Measurements from ENCODE around the gene SPOCK1. TPM values are rescaled to one million over a fixed set of nuclear protein-coding genes. Genes with fewer than 3 reads are reported as not detected.

SPOCK1 gene
- polyA plus RNA-seq, 3 donors = 1.8 to 5.7 (median 2.1) TPM

DNA sequence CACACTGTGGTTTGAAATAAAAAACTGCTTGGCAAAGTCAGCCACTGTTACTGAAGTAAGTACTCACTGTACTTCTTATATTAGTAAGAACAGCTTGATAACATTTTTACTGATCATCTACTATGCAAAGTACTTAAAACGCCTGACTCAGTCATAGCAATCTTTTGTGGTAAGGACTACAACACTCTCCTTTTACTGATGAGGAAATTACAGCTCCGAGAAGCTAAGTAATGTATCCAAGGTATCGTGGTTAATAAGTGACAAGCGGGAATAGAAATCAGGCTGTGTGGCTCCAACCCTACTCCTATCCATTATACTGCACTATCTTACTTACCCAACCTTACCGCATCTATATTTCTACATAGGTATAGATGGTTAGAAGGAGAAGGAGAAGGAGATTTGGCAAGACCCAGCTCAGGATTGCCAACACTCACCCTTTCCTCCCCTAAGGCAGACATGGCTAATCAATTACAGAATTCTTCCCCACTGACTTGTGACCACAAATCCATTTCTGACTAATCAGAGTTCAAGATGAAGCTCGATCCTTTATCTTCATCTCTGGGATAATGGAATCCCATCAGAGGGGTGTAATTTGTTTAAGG is 281.4 kb downstream of the SPOCK1 start:
- Mint-ChIP-seq H3K36me3 (no peaks in the 10 kb centered on the region), H3K9me3 (peaks cover 0 to 3% (median 0%) of the 10 kb centered on the region in 7 donors), H3K4me1 (no peaks in the 10 kb centered on the region), H3K4me3 (no peak overlapping the region), H3K27me3 (ENCODE audit: low read depth in 3 of 3) (peaks cover 0 to 3% (median 2%) of the 10 kb centered on the region in 3 donors), H3K27ac (no peak overlapping the region)
- H2AFZ ChIP-seq (ENCODE audit: insufficient read depth, low read depth, low read length, poor library complexity, severe bottlenecking) = no peak overlapping the region
- intact Hi-C loops (cut with micrococcal nuclease) = no loop called here
- TF ChIP-seq, protein P1, sequence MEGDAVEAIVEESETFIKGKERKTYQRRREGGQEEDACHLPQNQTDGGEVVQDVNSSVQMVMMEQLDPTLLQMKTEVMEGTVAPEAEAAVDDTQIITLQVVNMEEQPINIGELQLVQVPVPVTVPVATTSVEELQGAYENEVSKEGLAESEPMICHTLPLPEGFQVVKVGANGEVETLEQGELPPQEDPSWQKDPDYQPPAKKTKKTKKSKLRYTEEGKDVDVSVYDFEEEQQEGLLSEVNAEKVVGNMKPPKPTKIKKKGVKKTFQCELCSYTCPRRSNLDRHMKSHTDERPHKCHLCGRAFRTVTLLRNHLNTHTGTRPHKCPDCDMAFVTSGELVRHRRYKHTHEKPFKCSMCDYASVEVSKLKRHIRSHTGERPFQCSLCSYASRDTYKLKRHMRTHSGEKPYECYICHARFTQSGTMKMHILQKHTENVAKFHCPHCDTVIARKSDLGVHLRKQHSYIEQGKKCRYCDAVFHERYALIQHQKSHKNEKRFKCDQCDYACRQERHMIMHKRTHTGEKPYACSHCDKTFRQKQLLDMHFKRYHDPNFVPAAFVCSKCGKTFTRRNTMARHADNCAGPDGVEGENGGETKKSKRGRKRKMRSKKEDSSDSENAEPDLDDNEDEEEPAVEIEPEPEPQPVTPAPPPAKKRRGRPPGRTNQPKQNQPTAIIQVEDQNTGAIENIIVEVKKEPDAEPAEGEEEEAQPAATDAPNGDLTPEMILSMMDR (IDR thresholded peaks at IDR 0.05) = no peak
- no peak overlapping the region for H3K4me2 ChIP-seq (replicated peaks; ENCODE audit: extremely low read depth, low read length, poor library complexity, severe bottlenecking)
- DNase-seq = no peak
- no peaks in the 10 kb centered on the region for H3K4me1 ChIP-seq (ENCODE audit: control insufficient read depth in 1 of 2, insufficient read depth in 2 of 2, low read length in 2 of 2)
- no peaks in the 10 kb centered on the region for H3K36me3 ChIP-seq (replicated peaks in 1 of 2; ENCODE audit: control insufficient read depth in 1 of 2, insufficient read depth in 2 of 2, low read length in 2 of 2)
- no peaks in the 10 kb centered on the region for H3K79me2 ChIP-seq (ENCODE audit: insufficient read depth, low read length)
- no peaks in the 10 kb centered on the region for H3K27me3 ChIP-seq (ENCODE audit: control insufficient read depth in 2 of 2, insufficient read depth in 2 of 2, low read length in 2 of 2)
- WGBS (ENCODE audit: insufficient coverage) = no CpG with 5 or more reads among the region's 6 CpGs
- no peaks in the 10 kb centered on the region for H4K20me1 ChIP-seq (ENCODE audit: insufficient read depth, low read length)
- H3K9me3 ChIP-seq (replicated peaks in 1 of 2; ENCODE audit: control insufficient read depth in 1 of 2, insufficient read depth in 1 of 2, low read length in 2 of 2) = no peaks in the 10 kb centered on the region
- H3K27ac ChIP-seq (ENCODE audit: low read depth in 1 of 2, low read length in 2 of 2) = no peak overlapping the region
- no peak overlapping the region for H3K4me3 ChIP-seq (replicated peaks in 1 of 3; ENCODE audit: low read depth in 2 of 3, low read length in 3 of 3)
- H3K9ac ChIP-seq (ENCODE audit: insufficient read depth, low read length, poor library complexity, severe bottlenecking) = no peak overlapping the region

DNA sequence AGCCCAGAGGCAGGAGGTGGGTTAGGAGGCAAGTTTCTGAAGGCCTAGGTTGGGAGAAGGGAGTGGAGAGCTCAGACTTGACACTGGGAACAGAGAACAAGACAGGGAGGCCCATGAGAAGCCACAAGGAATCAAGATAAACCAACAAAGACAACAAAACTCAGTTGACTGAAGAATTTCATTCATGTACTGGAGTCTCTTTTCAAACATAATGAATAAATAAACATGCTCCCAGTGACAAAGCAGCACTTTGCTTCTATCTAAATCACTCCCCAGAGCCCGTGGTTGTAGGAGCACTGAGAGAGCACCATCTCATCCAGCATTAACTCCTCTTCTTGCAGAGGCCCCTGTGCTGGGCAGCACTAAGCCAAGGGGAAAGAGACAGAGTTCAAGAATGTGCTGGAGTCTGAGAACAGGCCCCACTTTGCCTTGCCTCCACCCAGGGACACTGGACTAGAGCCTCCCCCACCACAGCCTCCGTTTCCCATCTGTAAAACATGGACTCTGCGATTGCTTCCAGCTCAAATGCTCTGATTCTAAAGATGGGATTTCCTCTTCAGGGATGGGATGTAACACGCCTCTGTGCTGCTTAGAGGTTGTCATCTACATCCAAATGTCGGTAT is 282.0 kb downstream of the SPOCK1 start:
- Histone ChIP-seq H3K79me2 (ENCODE audit: insufficient read depth, low read length) (no peaks in the 10 kb centered on the region), H3K36me3 (replicated peaks in 1 of 2; ENCODE audit: control insufficient read depth in 1 of 2, insufficient read depth in 2 of 2, low read length in 2 of 2) (no peaks in the 10 kb centered on the region), H4K20me1 (ENCODE audit: insufficient read depth, low read length) (no peaks in the 10 kb centered on the region), H3K4me2 (replicated peaks; ENCODE audit: extremely low read depth, low read length, poor library complexity, severe bottlenecking) (no peak overlapping the region), H3K9me3 (replicated peaks in 1 of 2; ENCODE audit: control insufficient read depth in 1 of 2, insufficient read depth in 1 of 2, low read length in 2 of 2) (no peaks in the 10 kb centered on the region), H3K4me1 (ENCODE audit: control insufficient read depth in 1 of 2, insufficient read depth in 2 of 2, low read length in 2 of 2) (no peaks in the 10 kb centered on the region), H3K9ac (ENCODE audit: insufficient read depth, low read length, poor library complexity, severe bottlenecking) (no peak overlapping the region), H2AFZ (ENCODE audit: insufficient read depth, low read depth, low read length, poor library complexity, severe bottlenecking) (no peak overlapping the region), H3K27ac (ENCODE audit: low read depth in 1 of 2, low read length in 2 of 2) (no peak overlapping the region), H3K27me3 (ENCODE audit: control insufficient read depth in 2 of 2, insufficient read depth in 2 of 2, low read length in 2 of 2) (no peaks in the 10 kb centered on the region), H3K4me3 (replicated peaks in 1 of 3; ENCODE audit: low read depth in 2 of 3, low read length in 3 of 3) (no peak overlapping the region)
- Mint-ChIP-seq H3K4me1 (no peaks in the 10 kb centered on the region), H3K4me3 (no peak overlapping the region), H3K36me3 (no peaks in the 10 kb centered on the region), H3K27ac (peak overlapping the region in 1 of 7 donors; percentile 21), H3K27me3 (ENCODE audit: low read depth in 3 of 3) (peaks cover 0 to 3% (median 3%) of the 10 kb centered on the region in 3 donors), H3K9me3 (peaks cover 0 to 3% (median 0%) of the 10 kb centered on the region in 7 donors)
- WGBS (ENCODE audit: insufficient coverage) = 100% methylated on average over 2 of the region's 5 CpGs
- DNase-seq = no peak
- TF ChIP-seq, protein P1 (IDR thresholded peaks at IDR 0.05) = no peak
- intact Hi-C loops (cut with micrococcal nuclease) = no loop called here
